Loucy (cell line): ENCODE data around the gene CTNNA2.

Experiments used
- CTCF ChIP-seq: fragments of 200-600 bp; sonication (generic); conservative IDR thresholded peaks from 2 replicates; pipeline ENCODE4 v1.5.1; 2014; ENCODE audit warnings: mild to moderate bottlenecking, antibody characterized with exemption, low read length
- EZH2phosphoT487 ChIP-seq: fragments of 200-600 bp; IDR thresholded peaks from 2 replicates; pipeline ENCODE4 v1.6.1; 2018; ENCODE audit warnings: antibody characterized with exemption, mild to moderate bottlenecking, moderate library complexity, borderline replicate concordance

DNA sequence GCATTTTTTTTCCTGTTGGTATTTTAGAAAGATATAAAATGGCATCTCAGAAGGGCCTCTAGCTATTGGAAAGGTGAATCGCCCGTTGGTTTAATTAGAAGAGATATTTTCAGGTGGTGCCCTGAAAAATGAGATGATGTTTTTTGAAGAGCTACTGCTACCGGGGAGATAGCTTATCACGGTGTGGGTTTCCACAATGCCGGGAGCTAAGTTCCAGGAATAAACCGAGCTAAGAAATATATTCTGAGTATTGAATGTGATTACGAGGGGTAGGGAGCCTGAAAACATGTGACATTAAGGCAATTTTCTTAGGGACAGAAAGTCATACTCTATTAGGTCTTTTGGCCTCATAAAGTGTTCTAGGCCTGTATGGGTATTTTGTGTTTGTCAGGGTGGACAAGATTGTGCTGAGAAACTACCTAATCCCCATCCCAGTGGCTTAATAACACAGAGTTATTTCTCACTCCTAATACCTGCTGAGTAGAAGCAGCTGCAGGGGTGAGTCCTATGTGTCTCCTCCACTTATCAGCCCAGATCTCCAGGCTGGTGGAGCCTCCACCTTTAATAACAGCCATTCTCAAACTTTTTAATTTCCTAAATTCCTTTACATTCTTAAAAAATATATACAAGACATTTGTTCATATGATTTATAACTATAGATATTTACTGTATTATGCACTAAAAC lies 641.5 kb downstream of the CTNNA2 start:
- TF ChIP-seq CTCF = no peak
- no peak for TF ChIP-seq EZH2phosphoT487
